HG02759 (cell line): ENCODE measurements around the gene KIAA1328.

Source experiments
- ATAC-seq: cut with Tn5 transposase; IDR thresholded peaks from one replicate; pipeline ENCODE4 v1.9.1; 2021; ENCODE audit warnings: mild to moderate bottlenecking, moderate library complexity; ENCODE audit not compliant: unreplicated experiment

KIAA1328 gene

DNA sequence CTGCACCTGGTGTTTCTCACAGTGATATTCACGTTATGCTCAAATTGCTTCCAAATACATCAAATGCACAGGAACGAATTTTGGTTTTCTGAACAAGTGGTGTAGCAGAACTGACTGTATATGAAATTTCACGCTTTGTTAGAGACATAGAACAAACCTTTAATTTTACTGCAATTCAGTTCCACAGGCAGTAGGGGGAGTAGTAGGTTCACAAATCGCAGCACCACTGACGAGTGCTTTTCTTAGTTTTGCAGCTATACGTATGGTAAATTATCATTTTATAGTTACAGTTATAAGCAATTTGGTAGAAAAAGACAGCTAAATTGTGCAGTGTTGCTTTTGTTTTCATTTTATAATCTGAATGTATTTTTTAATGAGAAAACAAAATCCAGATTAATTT, 113.3 kb downstream of the KIAA1328 start:
- no peak for ATAC-seq

DNA sequence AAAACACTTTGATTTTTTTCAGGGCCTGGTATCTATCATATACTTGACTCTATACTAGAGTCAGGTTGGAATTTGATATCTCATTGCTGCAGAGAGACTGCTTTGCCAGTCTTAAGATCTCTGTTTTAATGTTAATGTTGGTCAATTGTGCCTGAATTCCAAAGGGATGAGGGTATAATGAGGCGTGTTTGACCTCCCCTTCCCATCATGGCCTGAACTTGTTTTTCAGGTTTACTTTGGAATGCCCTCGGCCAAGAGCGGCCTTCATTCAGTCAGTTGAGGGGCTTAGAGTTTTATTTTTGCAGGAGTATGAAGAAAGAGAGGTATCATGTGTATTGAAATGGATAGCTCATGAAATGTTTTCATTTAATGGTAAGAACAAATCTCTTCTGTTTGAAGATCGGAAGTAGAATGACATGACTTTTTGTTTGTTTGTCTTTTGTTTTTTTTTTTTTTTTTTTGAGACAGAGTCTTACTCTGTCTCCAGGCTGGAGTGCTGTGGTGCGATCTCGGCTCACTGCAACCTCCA, 119.0 kb downstream of the KIAA1328 start:
- no peak for ATAC-seq

DNA sequence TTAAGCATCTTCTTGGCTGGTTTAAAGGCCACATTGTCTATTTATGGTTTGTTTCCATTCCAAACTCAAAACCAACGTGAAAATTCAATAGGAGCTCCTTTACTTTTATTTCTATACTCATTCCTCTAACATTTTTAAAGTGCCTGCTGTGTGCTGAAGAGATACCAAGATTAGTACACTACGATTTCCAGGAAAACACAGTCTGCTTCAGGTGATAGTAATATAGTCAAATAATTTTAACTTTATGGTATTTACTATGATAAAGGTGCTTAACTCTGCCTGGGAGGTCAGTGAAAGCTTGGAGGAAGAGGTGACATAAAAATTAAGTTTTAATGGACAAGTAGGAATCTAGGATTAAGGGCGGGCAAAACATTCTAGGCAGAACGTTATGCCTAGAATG, 121.4 kb downstream of the KIAA1328 start:
- ATAC-seq, result no peak

DNA sequence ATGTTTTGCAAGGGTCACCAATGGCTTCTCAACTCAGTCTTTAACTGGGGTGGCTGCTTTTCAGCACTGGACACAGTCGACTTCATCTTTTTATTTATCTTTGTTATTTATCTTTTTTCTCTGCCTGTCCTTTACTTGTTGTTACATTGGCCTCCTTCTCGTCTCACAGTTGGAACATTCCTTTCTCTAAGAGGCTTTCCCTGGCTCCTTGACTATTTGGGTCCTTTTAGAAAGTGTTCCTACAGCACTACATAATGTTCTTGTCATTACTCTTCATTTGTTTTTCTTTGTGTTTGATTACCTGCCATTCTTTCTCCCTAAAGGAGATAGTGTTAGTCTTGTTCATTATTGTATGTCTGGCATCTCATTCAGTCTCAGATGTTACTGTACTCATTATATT, 122.0 kb downstream of the KIAA1328 start:
- no peak for ATAC-seq

DNA sequence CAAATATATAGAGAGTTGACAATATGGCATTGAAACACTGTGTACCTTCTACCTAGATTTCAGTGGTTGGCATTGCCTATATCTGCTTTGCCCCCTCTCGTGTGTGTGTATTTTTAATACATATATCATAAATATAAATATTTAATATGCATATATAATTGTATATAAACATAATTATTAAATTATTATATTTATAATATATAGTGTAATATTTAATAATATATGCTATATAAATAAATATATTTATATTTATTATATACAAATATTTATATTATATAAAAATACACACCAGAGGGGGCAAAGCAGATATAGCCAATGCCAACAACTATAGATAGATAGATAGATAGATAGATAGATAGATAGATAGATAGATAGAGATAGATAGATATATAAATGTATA, 124.1 kb downstream of the KIAA1328 start:
- no peak for ATAC-seq

DNA sequence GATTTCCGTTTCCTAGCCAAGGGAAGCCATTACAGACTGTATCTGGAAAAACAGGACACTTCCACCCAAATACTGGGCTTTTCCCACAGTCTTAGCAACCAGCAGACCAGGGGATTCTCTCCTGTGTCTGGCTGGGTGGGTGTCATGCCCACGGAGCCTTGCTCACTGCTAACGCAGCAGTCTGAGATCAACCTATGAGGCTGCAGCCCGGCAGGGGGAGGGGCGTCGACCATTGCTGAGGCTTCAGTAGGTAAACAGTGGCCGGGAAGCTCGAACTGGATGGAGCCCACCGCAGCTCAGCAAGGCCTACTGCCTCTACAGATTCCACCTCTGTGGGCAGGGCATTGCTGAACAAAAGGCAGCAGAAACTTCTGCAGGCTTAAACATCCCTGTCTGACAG, 131.1 kb downstream of the KIAA1328 start:
- ATAC-seq, result no peak

DNA sequence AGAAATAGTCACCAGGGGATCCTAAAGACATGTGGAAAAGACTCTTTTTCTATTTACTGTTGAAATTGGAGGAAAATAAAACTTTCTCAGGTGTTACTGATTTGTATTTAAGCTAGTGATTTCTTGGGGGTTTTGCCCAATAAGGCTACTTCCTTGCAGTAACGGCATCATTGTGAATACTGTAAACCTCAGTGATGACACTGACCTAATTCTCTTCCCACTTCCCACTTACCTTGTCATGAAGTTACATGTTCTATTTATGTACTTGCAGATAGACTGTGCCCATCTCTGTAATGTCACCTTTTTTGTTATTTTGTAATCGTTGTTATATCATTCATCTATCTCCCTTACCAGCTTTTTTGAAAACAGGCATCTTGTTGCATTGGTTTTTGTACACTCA, 134.5 kb downstream of the KIAA1328 start:
- ATAC-seq, result no peak

DNA sequence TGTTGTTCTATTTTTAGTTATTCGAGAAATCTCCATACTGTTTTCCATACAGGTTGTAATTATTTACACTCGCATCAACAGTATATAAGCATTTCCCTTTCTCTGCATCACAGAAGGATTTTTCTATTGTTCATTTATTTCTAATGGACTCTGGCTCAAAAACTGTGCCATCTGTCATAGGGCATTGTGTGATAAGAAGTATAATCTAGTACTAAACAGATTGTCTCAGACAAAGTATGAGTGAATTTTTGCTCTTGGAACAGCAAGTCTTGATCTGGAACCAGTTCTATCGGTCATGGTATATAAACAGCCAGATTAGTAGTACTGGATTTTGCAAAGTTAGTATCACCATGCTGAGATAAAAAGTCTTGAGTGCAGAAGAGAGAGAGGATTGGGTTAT, 145.8 kb downstream of the KIAA1328 start:
- no peak for ATAC-seq

DNA sequence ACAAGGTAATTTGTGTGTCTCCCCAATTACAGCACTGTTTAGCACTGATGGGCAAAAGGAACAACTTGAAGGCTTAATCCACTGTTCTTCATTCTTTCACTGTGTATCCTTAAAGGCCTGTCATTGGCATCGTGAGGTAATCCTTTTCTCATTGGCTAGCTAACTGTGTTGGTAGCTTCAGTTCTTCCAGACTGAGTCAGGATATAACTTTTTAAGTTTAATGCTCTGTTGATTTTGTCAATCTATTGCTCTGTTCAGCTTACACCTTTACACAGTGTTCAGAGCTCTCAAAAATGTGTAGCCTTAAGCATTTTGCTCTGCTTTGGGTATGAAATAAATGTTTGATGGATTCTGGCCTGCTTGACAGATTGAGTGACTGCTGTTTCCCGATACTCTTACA, 148.2 kb downstream of the KIAA1328 start:
- ATAC-seq, result no peak

DNA sequence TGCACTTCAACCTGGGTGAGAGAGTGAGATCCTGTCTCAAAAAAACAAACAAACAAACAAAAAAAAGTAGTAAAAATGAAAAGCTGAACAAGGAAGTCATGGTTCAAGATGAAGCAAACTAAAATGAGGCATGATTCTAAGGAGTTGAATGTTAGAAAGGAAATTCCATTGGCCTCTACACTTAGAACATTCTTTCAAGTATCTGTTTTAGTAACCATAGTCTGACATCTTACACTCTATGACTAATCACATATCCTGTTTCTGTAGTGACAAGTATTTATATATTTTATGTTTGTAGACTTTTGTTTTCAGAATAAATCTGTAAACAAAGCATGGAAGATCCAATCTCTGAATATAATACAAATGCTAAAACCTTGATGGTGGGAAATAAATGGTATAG, 164.1 kb downstream of the KIAA1328 start:
- no peak for ATAC-seq

DNA sequence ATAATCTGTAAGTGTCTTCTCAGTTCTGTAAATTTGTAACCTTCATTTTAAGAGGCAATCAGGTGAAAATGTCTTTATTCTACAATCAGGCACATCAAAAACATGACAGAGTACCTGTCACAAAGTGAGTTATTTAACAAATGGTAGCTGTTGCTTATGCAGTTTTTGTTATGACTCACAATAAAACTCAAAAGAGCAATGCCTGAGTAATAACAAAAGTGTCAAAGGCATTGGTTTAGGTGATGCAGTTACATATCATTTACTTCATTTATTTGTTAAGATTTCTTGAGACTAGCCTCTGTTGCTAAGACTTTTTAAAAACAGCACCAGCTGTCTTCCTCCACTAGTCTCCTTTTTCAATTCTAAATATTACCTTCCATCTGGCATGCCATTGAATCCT, 177.8 kb downstream of the KIAA1328 start:
- peak; percentile 88 for ATAC-seq

DNA sequence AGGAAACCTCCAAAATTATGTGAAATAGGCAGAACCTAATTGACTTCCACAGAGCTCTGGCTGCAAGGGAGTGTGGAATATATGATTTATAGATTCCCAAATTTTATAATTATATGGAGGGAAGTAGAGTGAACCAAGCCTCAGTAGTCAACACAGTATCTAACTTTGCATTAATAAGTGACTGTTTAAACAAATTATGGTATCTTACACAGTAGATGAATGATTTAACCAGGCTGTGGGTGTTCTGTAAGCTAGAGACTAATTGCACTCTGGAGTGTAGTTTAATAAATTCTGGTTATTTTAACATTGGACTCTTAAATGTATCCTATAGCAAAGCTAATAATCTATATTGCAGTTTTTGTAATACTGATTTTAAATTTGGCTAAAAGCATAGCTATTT, 183.5 kb downstream of the KIAA1328 start:
- no peak for ATAC-seq

DNA sequence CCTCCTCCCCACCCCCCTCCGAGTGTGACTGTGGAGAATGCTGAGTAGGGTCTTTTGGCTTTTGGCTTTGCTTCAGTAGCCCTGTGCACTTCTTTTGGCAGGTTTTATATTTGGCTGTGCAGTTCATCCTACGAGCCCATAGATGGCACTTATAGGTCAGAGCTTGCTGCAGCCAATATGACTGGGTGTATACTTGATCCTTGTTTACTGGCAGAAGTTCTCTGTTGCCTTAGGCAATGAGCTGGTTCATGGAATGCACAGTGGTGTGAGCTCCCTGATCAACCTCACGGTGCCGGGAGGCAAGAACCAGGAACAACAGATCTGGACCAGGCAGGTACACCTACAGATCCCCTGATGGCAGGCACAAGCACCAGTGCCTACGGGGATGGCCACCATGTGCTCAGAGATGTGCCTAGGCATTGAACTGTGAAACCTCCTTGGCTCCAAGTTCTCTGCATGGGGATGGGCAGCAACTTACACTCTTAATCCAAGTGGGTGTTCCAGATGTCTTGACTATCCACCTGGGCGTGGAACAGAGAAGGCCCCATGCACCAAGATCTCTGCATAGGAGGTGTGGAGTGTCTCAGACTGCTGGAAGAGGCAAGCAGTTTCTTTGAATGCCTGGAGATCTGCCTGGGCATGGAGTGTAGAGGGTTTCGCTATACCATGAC, 190.4 kb downstream of the KIAA1328 start:
- no peak for ATAC-seq

DNA sequence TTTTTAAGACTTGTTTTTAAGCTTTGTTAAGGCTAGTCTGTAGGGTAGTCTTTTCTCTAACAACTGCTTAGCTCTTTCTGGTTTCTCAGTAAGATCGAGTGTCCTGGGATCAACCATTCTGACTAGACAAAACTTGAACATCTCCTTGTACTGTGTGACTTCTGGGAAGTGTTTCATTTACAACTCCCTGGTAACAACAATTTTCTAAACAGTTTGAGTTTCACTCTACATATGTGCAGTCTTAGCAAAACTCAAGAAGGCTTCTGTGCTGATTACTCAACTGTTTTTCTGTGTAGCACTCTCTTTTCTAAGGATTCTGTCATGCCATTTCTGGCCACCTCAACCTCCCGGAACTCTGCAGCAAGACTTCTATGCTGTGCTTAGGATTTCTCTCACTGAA, 204.5 kb downstream of the KIAA1328 start:
- ATAC-seq, result no peak

DNA sequence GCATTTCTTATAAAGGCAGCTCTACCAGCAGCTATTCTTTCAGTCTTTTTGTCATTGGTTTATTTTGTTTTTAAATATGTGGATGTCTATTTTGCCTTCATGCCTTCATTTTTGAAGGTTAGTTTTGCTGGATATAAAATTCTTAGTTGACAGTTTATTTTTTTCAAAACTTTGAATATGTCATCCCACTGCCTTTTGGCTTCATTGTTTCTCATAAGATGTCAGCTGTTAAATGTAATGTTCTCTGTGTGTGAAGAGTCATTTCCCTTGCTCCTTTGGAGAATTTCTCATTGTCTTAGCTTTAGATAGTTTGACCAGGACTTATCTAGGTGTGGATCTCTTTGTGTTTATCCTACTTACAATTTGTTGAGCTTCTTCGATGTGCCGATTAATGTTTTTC, 213.5 kb downstream of the KIAA1328 start:
- no peak for ATAC-seq

DNA sequence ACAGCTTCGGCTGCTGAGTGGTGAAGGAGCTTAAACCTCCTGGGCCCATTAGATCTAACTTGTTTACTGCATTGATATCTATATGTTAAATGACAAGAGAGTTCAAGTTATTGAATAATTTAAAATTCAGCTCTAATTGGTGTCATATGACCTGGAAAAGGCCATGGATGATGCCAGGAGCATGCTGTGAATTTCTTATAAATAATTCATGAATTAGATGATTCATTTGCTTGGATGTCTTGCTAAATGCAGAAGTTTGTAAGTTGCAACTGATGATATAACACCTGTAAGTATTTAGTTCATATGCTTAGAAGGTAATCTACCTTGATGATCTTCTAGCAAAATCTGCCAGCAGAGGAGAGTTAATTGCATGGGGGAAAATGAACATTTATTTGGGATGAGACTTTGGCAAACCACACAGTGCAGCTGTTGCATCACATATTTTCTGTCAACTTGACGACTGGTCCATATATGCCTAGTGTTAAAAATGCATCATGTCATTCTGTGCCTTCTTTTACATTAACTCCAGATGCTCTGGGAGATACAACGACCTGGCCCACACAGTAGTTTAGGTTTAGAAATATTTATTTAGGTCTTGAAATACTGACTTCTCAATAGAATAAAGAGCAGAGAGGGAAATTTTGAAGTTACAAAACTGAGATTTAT, 226.3 kb downstream of the KIAA1328 start:
- no peak for ATAC-seq

DNA sequence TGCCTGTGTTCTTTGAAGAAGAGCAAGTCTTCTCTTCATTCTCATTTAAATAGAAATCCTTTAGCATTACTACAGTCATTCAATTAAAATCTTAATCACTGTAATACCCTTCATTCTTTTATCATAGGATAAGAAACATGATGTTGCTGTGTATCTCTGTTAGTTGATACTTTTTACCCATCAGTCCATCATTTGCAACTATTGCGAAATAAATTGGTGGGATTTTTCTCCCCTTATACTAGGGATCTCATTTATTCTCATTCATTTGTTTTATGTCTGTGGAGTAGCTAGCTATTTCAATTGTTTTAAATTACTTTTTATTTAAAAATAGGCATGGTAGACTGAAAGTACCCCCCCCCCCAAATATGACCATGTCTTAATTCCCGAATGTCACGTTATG, 235.3 kb downstream of the KIAA1328 start:
- ATAC-seq, result no peak

DNA sequence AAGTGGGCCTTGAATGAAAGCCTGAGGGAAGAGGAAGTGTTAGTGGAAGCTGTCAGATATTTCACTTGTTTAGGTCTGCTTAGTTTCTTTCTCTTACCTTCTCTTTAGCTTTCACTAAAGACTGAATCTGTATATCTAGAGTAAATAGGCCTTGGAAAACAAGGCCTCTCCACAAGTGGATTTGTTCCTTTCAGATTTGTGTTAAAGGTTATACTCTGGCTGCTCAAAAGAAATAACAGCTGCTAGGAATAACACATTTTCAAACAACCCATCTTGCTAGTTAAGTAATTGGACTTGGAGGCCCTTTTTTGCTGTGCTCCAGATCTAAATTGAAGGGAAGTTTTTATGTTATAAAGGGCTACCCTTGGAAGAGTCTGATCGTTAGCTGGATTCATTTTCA, 236.3 kb downstream of the KIAA1328 start:
- no peak for ATAC-seq

DNA sequence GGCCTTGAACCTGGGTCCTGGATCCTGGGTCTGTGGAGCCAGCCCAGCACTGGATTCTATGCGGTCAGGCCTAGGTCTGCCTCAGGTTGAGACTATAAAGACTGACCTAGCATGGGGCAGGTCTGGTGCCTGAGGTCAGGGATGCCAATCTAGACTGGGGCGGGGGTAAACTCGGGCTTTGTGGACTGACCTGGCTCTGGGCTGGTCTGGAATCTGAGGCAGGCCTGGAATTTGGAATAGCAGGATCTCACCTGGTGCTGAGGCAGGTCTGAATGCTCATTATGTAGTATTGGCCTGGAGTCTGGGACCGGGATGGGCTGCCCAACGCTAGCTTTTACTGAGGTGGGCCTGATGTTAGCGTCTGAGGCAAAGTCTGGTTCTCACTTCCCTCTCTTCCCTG, 256.0 kb downstream of the KIAA1328 start:
- no peak for ATAC-seq

DNA sequence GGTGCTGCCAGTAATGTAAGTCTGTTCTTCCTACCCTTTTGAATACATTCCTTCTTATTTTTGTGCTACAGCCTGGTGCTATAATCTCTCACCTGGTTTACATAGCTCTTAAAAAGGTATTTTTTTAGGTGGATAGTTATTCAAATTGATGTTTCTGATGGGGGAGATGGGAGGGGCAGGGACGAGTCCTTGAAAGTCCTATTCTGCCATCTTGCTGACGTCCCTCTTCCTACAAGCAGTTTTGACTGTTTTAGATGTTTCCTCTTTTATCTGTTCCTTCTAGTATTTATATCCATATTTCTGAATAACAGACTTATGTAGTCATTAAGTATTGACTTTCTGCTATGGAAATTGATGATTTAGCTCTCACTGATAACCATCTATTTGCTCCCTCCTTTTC, 256.4 kb downstream of the KIAA1328 start:
- no peak for ATAC-seq

DNA sequence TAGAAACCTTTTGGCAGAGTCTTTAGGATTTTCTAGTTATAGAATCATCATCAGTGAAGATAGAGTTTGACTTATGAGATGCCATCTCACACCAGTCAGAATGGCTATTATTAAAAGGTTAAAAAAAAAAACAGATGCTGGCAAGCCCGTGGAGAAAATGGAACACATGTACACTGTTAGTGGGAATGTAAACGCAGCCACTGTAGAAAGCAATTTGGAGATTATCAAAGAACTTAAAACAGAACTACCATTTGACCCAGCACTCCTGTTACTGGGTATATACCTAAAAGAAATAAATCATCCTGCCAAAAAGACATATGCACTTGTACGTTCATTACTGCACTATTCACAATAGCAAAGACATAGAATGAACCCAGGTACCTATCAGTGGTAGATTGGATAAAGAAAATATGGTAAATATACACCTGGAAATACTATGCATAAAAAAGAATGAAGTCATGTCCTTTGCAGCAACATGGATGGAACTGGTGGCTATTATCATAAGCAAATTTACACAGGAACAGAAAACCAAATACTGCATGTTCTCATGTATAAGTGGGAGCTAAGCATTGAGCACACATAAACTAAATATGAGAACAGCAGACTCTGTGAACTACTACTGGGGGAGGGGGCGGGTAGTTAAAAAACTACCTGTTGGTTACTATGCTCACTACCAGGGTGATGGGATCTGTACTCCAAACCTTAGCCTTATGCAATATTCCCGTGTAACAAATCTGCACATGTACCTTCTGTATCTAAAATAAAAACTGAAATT, 279.0 kb downstream of the KIAA1328 start:
- ATAC-seq, result no peak

DNA sequence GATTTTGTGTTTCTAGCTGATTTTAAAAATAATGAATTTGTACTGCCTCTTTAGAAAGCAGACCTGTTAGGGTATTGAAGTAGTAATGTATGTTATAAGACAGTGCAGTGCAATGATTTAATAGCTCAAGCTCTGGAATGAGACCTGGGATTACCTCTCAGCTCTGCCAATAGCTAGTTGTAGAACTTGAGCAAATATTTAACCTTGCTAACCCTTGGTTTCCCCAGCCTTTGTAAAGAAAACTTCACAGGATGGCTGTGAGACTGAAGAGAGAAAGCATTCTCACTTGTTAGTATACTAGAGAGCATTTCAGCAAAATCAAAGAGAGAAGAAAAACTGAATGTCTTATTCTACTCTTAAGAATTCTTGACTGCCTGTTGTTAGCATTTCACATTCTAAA, 293.9 kb downstream of the KIAA1328 start:
- ATAC-seq, result no peak
